H9 (cell line): ENCODE measurements around the gene DENND6B. TPM values are rescaled to one million over a fixed set of nuclear protein-coding genes. Genes with fewer than 3 reads are reported as not detected.

Source experiments
- DNase-seq: peaks from one replicate; pipeline ENCODE4 v3.0.0-alpha.2; 2017
- H2AFZ ChIP-seq: one replicate; pipeline ENCODE4 v1.6.1; 2013; ENCODE audit warnings: mild to moderate bottlenecking, low read length, control low read depth, moderate library complexity
- H2AK5ac ChIP-seq: 2 replicates; pipeline ENCODE4 v1.6.1; 2013; ENCODE audit warnings: low read length, control low read depth, mixed read lengths; ENCODE audit not compliant: insufficient read length
- H2BK120ac ChIP-seq: one replicate; pipeline ENCODE4 v1.6.1; 2013; ENCODE audit warnings: low read depth, mild to moderate bottlenecking, low read length, control low read depth, inconsistent platforms; ENCODE audit not compliant: poor library complexity, severe bottlenecking
- H2BK12ac ChIP-seq: 2 replicates; pipeline ENCODE4 v1.6.1; 2013; ENCODE audit warnings: low read length, control low read depth, mixed read lengths, low read depth; ENCODE audit not compliant: insufficient read length
- H2BK15ac ChIP-seq: 2 replicates; pipeline ENCODE4 v1.6.1; 2013; ENCODE audit warnings: low read depth, low read length, control low read depth
- H2BK20ac ChIP-seq: one replicate; pipeline ENCODE4 v1.6.1; 2013; ENCODE audit warnings: low read depth, mild to moderate bottlenecking, low read length, control low read depth, inconsistent platforms; ENCODE audit not compliant: poor library complexity, severe bottlenecking
- H2BK5ac ChIP-seq: 2 replicates; pipeline ENCODE4 v1.6.1; 2013; ENCODE audit warnings: low read length, control low read depth, mixed read lengths; ENCODE audit not compliant: insufficient read length
- H3K14ac ChIP-seq: 2 replicates; pipeline ENCODE4 v1.6.1; 2013; ENCODE audit warnings: low read length, control low read depth; ENCODE audit not compliant: insufficient read depth
- H3K18ac ChIP-seq: 2 replicates; pipeline ENCODE4 v1.6.1; 2013; ENCODE audit warnings: low read depth, mild to moderate bottlenecking, mixed read lengths, low read length, control low read depth; ENCODE audit not compliant: insufficient read length
- H3K23ac ChIP-seq: 2 replicates; pipeline ENCODE4 v1.6.1; 2013; ENCODE audit warnings: low read length, control low read depth, mixed read lengths, low read depth; ENCODE audit not compliant: insufficient read length
- H3K23me2 ChIP-seq: 2 replicates; pipeline ENCODE4 v1.6.1; 2013; ENCODE audit warnings: low read depth, mild to moderate bottlenecking, mixed read lengths, low read length, control low read depth; ENCODE audit not compliant: insufficient read length, poor library complexity, severe bottlenecking
- H3K27ac ChIP-seq: 2 replicates; pipeline ENCODE4 v1.5.1; 2013; ENCODE audit warnings: low read length, control low read depth, mixed read lengths, low read depth; ENCODE audit not compliant: insufficient read length
- H3K27me3 ChIP-seq: 2 replicates; pipeline ENCODE4 v1.6.1; 2013; ENCODE audit warnings: low read length, control low read depth, inconsistent platforms; ENCODE audit not compliant: insufficient read depth
- H3K4ac ChIP-seq: 2 replicates; pipeline ENCODE4 v1.6.1; 2013; ENCODE audit warnings: low read depth, mild to moderate bottlenecking, control low read depth, inconsistent platforms, low read length, moderate library complexity
- H3K4me1 ChIP-seq: 2 replicates; pipeline ENCODE4 v1.6.1; 2013; ENCODE audit warnings: low read length, control low read depth, inconsistent platforms; ENCODE audit not compliant: insufficient read depth
- H3K4me2 ChIP-seq: 2 replicates; pipeline ENCODE4 v1.6.1; 2013; ENCODE audit warnings: low read length, control low read depth, mixed read lengths; ENCODE audit not compliant: insufficient read length, insufficient read depth
- H3K56ac ChIP-seq: 2 replicates; pipeline ENCODE4 v1.6.1; 2013; ENCODE audit warnings: low read depth, mild to moderate bottlenecking, mixed read lengths, low read length, control low read depth; ENCODE audit not compliant: insufficient read length
- H3K79me1 ChIP-seq: 2 replicates; pipeline ENCODE4 v1.6.1; 2013; ENCODE audit warnings: low read depth, mild to moderate bottlenecking, moderate library complexity, low read length, control low read depth, inconsistent platforms; ENCODE audit not compliant: insufficient read depth, poor library complexity, severe bottlenecking
- H3K79me2 ChIP-seq: 2 replicates; pipeline ENCODE4 v1.6.1; 2013; ENCODE audit warnings: low read length, control low read depth, inconsistent platforms; ENCODE audit not compliant: insufficient read depth
- H3K9ac ChIP-seq: 2 replicates; pipeline ENCODE4 v1.6.1; 2013; ENCODE audit warnings: low read length, control low read depth, mixed read lengths; ENCODE audit not compliant: insufficient read length; ENCODE audit errors: extremely low read depth
- H3K9me3 ChIP-seq: one replicate; pipeline ENCODE4 v1.6.1; 2013; ENCODE audit warnings: low read depth, low read length, inconsistent platforms; ENCODE audit not compliant: control insufficient read depth
- H3T11ph ChIP-seq: one replicate; pipeline ENCODE4 v1.6.1; 2013; ENCODE audit warnings: mild to moderate bottlenecking, low read length, control low read depth, inconsistent platforms
- H4K20me1 ChIP-seq: one replicate; pipeline ENCODE4 v1.6.1; 2013; ENCODE audit not compliant: control insufficient read depth, insufficient read length, insufficient read depth
- H4K5ac ChIP-seq: 2 replicates; pipeline ENCODE4 v1.6.1; 2013; ENCODE audit warnings: low read depth, mild to moderate bottlenecking, mixed read lengths, low read length, control low read depth; ENCODE audit not compliant: insufficient read length
- H4K8ac ChIP-seq: replicated peaks from 2 replicates; pipeline ENCODE4 v1.6.1; 2013; ENCODE audit warnings: low read length, control low read depth, mixed read lengths, low read depth; ENCODE audit not compliant: insufficient read length
- H4K91ac ChIP-seq: 2 replicates; pipeline ENCODE4 v1.6.1; 2013; ENCODE audit warnings: low read depth, mild to moderate bottlenecking, moderate library complexity, mixed read lengths, low read length, control low read depth; ENCODE audit not compliant: insufficient read length
- H3K27ac Mint-ChIP-seq, 3 experiments: 2 replicates in 2 of 3; 3 replicates in 1 of 3; pipeline ENCODE4 v1.8.0; 2020 to 2021; ENCODE audit warnings: mixed read lengths in 3 of 3, mild to moderate bottlenecking in 1 of 3, moderate library complexity in 1 of 3
- H3K27me3 Mint-ChIP-seq: 2 replicates; pipeline ENCODE4 v1.8.0; 2021; ENCODE audit warnings: low read depth, mild to moderate bottlenecking, moderate library complexity, mixed read lengths
- H3K36me3 Mint-ChIP-seq, 3 experiments: 2 replicates in 2 of 3; 3 replicates in 1 of 3; pipeline ENCODE4 v1.8.0; 2020 to 2021; ENCODE audit warnings: low read depth in 3 of 3, mixed read lengths in 3 of 3; ENCODE audit not compliant: insufficient read depth in 1 of 3
- H3K4me1 Mint-ChIP-seq, 2 experiments: 2 replicates each; pipeline ENCODE4 v1.8.0; 2020; ENCODE audit warnings: mixed read lengths in 2 of 2
- H3K4me3 Mint-ChIP-seq, 2 experiments: 2 replicates in 1 of 2; 3 replicates in 1 of 2; pipeline ENCODE4 v1.8.0; 2020 to 2021; ENCODE audit warnings: mild to moderate bottlenecking in 2 of 2, mixed read lengths in 2 of 2, moderate library complexity in 1 of 2
- H3K9me3 Mint-ChIP-seq, 2 experiments: 2 replicates in 1 of 2; 3 replicates in 1 of 2; pipeline ENCODE4 v1.8.0; 2020; ENCODE audit warnings: mild to moderate bottlenecking in 2 of 2, mixed read lengths in 2 of 2, moderate library complexity in 1 of 2
- WGBS: extraction: QIAGEN DNeasy Blood & Tissue Kit; methylation state at CpG from one replicate; pipeline ENCODE4 v1.1.7; 2013; ENCODE audit warnings: missing lambda C conversion rate, low lambda C conversion rate, mixed read lengths; ENCODE audit not compliant: insufficient read length; ENCODE audit errors: extremely low coverage; 5-methylcytosine and 5-hydroxymethylcytosine counted together
- total RNA-seq: library from RNA; stranded (reverse); gene quantifications from 2 replicates; pipeline ENCODE4 v1.2.1, GENCODE V29; 2021
- TF ChIP-seq, protein P1 (sequence below): fragments of 200-600 bp; sonication (generic); conservative IDR thresholded peaks from 3 replicates; pipeline ENCODE4 v1.8.0; 2021; ENCODE audit warnings: antibody characterized with exemption, mild to moderate bottlenecking

DENND6B gene
- total RNA-seq, 1 experiment from 2014 or later, result 1.5 TPM

DNA sequence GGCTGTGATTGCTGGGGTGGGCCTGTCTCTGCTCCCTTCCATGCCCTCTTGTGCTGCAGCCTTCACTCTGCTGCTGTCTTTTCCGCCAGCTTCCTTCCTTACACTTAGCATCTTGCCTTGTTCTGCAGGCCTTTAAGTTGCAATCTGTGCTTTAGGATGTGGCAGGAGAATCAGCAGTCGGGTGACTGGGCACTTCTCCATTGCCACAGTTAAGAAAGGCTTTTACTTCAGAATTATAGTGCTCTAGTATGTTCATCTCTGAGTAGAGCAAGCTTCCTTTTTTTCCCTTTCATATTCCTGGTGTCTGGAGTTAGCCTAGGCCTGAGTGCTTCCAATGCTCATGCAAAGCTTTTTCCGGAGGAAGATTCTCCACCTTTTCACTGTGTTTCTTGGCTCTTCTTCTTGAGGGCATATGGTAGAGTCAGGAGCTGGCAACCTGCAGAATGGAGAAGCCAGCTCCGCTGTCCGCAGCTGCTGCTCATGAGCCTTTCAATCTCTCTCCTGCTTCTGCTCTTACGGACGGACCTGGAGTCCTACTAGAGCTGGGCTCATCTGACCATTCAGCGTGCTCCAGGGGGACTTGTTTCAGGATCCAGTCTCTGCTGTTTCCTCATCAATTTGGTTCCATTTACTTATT, 36.5 kb upstream of the DENND6B start:
- Histone ChIP-seq H3K56ac (no peak overlapping the region), H2BK20ac (no peak overlapping the region), H3K4ac (no peak overlapping the region), H4K91ac (no peak overlapping the region), H3K23ac (no peak overlapping the region), H2BK5ac (no peak overlapping the region), H4K5ac (no peak overlapping the region), H2BK12ac (no peak overlapping the region), H3K9ac (no peak overlapping the region), H3K79me2 (peaks cover 6% of the 10 kb centered on the region; the same call in 1 of the 2 replicates), H4K8ac (no peak overlapping the region), H3K4me2 (no peak overlapping the region), H3T11ph (no peak overlapping the region), H3K27me3 (no peaks in the 10 kb centered on the region), H3K14ac (no peak overlapping the region), H3K18ac (no peak overlapping the region), H2AFZ (no peak overlapping the region), H2BK15ac (no peak overlapping the region), H3K4me1 (no peaks in the 10 kb centered on the region), H2AK5ac (no peak overlapping the region), H3K79me1 (peaks cover 5% of the 10 kb centered on the region), H3K9me3 (no peaks in the 10 kb centered on the region), H4K20me1 (peaks cover 2% of the 10 kb centered on the region), H2BK120ac (no peak overlapping the region), H3K23me2 (no peaks in the 10 kb centered on the region), H3K27ac (no peak overlapping the region)
- H3K27me3 Mint-ChIP-seq, result no peaks in the 10 kb centered on the region
- TF ChIP-seq, protein P1, sequence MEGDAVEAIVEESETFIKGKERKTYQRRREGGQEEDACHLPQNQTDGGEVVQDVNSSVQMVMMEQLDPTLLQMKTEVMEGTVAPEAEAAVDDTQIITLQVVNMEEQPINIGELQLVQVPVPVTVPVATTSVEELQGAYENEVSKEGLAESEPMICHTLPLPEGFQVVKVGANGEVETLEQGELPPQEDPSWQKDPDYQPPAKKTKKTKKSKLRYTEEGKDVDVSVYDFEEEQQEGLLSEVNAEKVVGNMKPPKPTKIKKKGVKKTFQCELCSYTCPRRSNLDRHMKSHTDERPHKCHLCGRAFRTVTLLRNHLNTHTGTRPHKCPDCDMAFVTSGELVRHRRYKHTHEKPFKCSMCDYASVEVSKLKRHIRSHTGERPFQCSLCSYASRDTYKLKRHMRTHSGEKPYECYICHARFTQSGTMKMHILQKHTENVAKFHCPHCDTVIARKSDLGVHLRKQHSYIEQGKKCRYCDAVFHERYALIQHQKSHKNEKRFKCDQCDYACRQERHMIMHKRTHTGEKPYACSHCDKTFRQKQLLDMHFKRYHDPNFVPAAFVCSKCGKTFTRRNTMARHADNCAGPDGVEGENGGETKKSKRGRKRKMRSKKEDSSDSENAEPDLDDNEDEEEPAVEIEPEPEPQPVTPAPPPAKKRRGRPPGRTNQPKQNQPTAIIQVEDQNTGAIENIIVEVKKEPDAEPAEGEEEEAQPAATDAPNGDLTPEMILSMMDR, result no peak
- peaks cover 0 to 4% of the 10 kb centered on the region in 2 experiments; a peak in 2 of 4 replicates for H3K4me1 Mint-ChIP-seq
- DNase-seq, result no peak
- H3K4me3 Mint-ChIP-seq, result no peak overlapping the region
- H3K36me3 Mint-ChIP-seq, result peaks cover 8 to 20% (median 15%) of the 10 kb centered on the region in 3 experiments; a peak in 6 of 7 replicates
- H3K9me3 Mint-ChIP-seq, result no peaks in the 10 kb centered on the region
- peak overlapping the region in 1 of 3 experiments; percentile 51; a peak in 3 of 7 replicates for H3K27ac Mint-ChIP-seq
- WGBS, result no CpG with 5 or more reads among the region's 8 CpGs
